Measurements from ENCODE around the gene SHBG.

SHBG gene

DNA sequence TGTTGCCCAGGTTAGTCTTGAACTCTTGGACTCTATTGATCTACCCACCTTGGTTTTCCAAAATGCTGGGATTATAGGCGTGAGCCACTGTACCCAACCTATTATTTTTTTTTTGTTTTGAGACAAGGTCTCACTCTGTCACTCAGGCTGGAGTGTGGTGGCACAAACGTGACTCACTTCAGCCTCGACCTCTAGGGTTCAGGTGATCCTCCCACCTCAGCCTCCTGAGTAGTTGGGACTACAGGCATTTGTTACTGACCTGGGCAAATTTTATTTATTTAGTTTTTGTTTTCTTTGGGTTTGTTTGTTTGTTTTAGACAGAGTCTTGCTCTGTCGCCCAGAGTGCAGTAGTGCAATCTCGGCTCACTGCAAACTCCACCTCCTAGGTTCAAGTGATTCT, 6.3 kb upstream of the SHBG start:
- TF ChIP-seq ZBTB7A (IDR thresholded peaks at IDR 0.05; ENCODE audit: low read depth) (no peak), TCF12 (IDR thresholded peaks at IDR 0.05; ENCODE audit: low read depth) (no peak), USF1 (IDR thresholded peaks at IDR 0.05) (no peak), NFIC (IDR thresholded peaks at IDR 0.05) (no peak), CEBPB (IDR thresholded peaks at IDR 0.05) (no peak)
- TF ChIP-seq, protein P1, sequence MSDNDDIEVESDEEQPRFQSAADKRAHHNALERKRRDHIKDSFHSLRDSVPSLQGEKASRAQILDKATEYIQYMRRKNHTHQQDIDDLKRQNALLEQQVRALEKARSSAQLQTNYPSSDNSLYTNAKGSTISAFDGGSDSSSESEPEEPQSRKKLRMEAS (IDR thresholded peaks at IDR 0.05), result no peak

DNA sequence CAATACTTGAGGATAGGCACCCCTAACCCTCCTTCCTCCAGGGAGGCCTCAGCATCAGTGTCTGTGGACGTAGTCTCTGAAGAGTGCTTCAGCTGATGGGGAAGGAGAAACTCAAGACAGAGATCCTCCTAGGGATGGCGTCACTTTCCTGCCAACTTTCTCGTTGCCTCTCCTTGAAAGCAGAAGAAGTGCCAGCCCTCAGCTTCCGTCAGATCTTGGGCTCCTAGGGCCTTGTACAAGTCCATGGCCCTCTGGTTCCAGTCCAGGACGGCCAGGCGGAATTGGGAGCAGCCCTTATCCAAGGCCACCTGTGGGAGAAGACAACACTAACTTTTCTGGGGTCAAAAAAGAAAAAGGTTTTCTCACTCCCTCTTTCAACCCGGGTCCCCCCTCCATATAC, 3.6 kb upstream of the SHBG start:
- TF ChIP-seq, protein P2, sequence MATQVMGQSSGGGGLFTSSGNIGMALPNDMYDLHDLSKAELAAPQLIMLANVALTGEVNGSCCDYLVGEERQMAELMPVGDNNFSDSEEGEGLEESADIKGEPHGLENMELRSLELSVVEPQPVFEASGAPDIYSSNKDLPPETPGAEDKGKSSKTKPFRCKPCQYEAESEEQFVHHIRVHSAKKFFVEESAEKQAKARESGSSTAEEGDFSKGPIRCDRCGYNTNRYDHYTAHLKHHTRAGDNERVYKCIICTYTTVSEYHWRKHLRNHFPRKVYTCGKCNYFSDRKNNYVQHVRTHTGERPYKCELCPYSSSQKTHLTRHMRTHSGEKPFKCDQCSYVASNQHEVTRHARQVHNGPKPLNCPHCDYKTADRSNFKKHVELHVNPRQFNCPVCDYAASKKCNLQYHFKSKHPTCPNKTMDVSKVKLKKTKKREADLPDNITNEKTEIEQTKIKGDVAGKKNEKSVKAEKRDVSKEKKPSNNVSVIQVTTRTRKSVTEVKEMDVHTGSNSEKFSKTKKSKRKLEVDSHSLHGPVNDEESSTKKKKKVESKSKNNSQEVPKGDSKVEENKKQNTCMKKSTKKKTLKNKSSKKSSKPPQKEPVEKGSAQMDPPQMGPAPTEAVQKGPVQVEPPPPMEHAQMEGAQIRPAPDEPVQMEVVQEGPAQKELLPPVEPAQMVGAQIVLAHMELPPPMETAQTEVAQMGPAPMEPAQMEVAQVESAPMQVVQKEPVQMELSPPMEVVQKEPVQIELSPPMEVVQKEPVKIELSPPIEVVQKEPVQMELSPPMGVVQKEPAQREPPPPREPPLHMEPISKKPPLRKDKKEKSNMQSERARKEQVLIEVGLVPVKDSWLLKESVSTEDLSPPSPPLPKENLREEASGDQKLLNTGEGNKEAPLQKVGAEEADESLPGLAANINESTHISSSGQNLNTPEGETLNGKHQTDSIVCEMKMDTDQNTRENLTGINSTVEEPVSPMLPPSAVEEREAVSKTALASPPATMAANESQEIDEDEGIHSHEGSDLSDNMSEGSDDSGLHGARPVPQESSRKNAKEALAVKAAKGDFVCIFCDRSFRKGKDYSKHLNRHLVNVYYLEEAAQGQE (IDR thresholded peaks at IDR 0.05; ENCODE audit: low read depth), result no peak
- TF ChIP-seq, protein P1 (IDR thresholded peaks at IDR 0.05), result no peak
- no peak for TF ChIP-seq EP300 (IDR thresholded peaks at IDR 0.05; ENCODE audit: borderline replicate concordance)
- no peak for TF ChIP-seq CEBPB (IDR thresholded peaks at IDR 0.05)
- TF ChIP-seq CREB1 (IDR thresholded peaks at IDR 0.05; ENCODE audit: low read depth), result no peak
- TF ChIP-seq EGR1 (IDR thresholded peaks at IDR 0.05), result no peak
- no peak for TF ChIP-seq USF1 (IDR thresholded peaks at IDR 0.05)
- TF ChIP-seq NFIC (IDR thresholded peaks at IDR 0.05), result no peak
- no peak for TF ChIP-seq TEAD4 (IDR thresholded peaks at IDR 0.05)
- TF ChIP-seq FOXM1 (IDR thresholded peaks at IDR 0.05; ENCODE audit: borderline replicate concordance, low read depth), result no peak
- no peak for TF ChIP-seq TAF1 (IDR thresholded peaks at IDR 0.05; ENCODE audit: low read depth)
- TF ChIP-seq ZBTB7A (IDR thresholded peaks at IDR 0.05; ENCODE audit: low read depth), result no peak
- no peak for TF ChIP-seq RAD21 (IDR thresholded peaks at IDR 0.05; ENCODE audit: low read depth)
- TF ChIP-seq YY1 (IDR thresholded peaks at IDR 0.05; ENCODE audit: low read depth), result no peak

GRCh38 chr17:7626956-7627249, 3.0 kb upstream of the SHBG start:
- no peak for TF ChIP-seq USF1 (IDR thresholded peaks at IDR 0.05)
- TF ChIP-seq YY1 (IDR thresholded peaks at IDR 0.05; ENCODE audit: low read depth), result no peak
- TF ChIP-seq EP300 (IDR thresholded peaks at IDR 0.05; ENCODE audit: borderline replicate concordance), result no peak
- TF ChIP-seq TAF1 (IDR thresholded peaks at IDR 0.05; ENCODE audit: low read depth), result no peak
- no peak for TF ChIP-seq RAD21 (IDR thresholded peaks at IDR 0.05; ENCODE audit: low read depth)
- no peak for TF ChIP-seq CEBPB (IDR thresholded peaks at IDR 0.05)
- TF ChIP-seq TEAD4 (IDR thresholded peaks at IDR 0.05), result no peak
- TF ChIP-seq, protein P2 (IDR thresholded peaks at IDR 0.05; ENCODE audit: low read depth), result no peak
- TF ChIP-seq FOXM1 (IDR thresholded peaks at IDR 0.05; ENCODE audit: borderline replicate concordance, low read depth), result no peak
- no peak for TF ChIP-seq CREB1 (IDR thresholded peaks at IDR 0.05; ENCODE audit: low read depth)
- no peak for TF ChIP-seq EGR1 (IDR thresholded peaks at IDR 0.05)
- no peak for TF ChIP-seq ZBTB7A (IDR thresholded peaks at IDR 0.05; ENCODE audit: low read depth)
- TF ChIP-seq TCF12 (IDR thresholded peaks at IDR 0.05; ENCODE audit: low read depth), result no peak
- no peak for TF ChIP-seq NFIC (IDR thresholded peaks at IDR 0.05)
- TF ChIP-seq, protein P1 (IDR thresholded peaks at IDR 0.05), result no peak

- no peak for TF ChIP-seq RAD21 (IDR thresholded peaks at IDR 0.05; ENCODE audit: low read depth)
- TF ChIP-seq TAF1 (IDR thresholded peaks at IDR 0.05; ENCODE audit: low read depth), result peak; percentile 70
- TF ChIP-seq, protein P1 (IDR thresholded peaks at IDR 0.05), result no peak
- TF ChIP-seq TCF12 (IDR thresholded peaks at IDR 0.05; ENCODE audit: low read depth), result no peak
- TF ChIP-seq FOXM1 (IDR thresholded peaks at IDR 0.05; ENCODE audit: borderline replicate concordance, low read depth), result no peak
- TF ChIP-seq EGR1 (IDR thresholded peaks at IDR 0.05), result peak; percentile 63; the same call in 1 of the 2 replicates
- TF ChIP-seq EP300 (IDR thresholded peaks at IDR 0.05; ENCODE audit: borderline replicate concordance), result no peak
- no peak for TF ChIP-seq CREB1 (IDR thresholded peaks at IDR 0.05; ENCODE audit: low read depth)
- TF ChIP-seq, protein P2 (IDR thresholded peaks at IDR 0.05; ENCODE audit: low read depth), result no peak
- TF ChIP-seq CEBPB (IDR thresholded peaks at IDR 0.05), result no peak
- TF ChIP-seq ZBTB7A (IDR thresholded peaks at IDR 0.05; ENCODE audit: low read depth), result peak; percentile 84
- no peak for TF ChIP-seq NFIC (IDR thresholded peaks at IDR 0.05)
- TF ChIP-seq TEAD4 (IDR thresholded peaks at IDR 0.05), result peak; percentile 48; the same call in 1 of the 2 replicates
- TF ChIP-seq YY1 (IDR thresholded peaks at IDR 0.05; ENCODE audit: low read depth), result no peak
- TF ChIP-seq USF1 (IDR thresholded peaks at IDR 0.05), result 0 out of 2 replicates have a peak, but pooled peaks have one; percentile 13
These were observed 2.4 kb upstream of the SHBG start, which contains the start of gene SAT2 for GRCh38 chr17:7627250-7628121. TSS of gene SAT2 (minus strand) at chr17:7627821. CDS start at chr17:7627635, 186 bp downstream.

Data from Ishikawa (cell line).